MCF 10A (cell line): Measurements from ENCODE around the gene NNT. TPM values are rescaled to one million over a fixed set of nuclear protein-coding genes. Genes with fewer than 3 reads are reported as not detected.

Source experiments
- BruUV-seq: library from RNA; stranded (reverse); fragments of 400-500 nt; replicated peaks from 2 replicates; lab custom pipeline; 2021; lab: Mats Ljungman, UMichigan
- CTCF ChIA-PET: fragments of 300-600 bp; sonication (Branson Sonifier 250); formaldehyde crosslinking; extraction: SDS; loops from one replicate; lab custom pipeline; 2021; ENCODE audit warnings: antibody characterized with exemption, inconsistent platforms; lab: Yijun Ruan, JAX
- POLR2A ChIA-PET: fragments of 300-600, 350-650 bp; sonication (Branson Sonifier 250); formaldehyde crosslinking; extraction: SDS; loops from one replicate; lab custom pipeline; 2020; ENCODE audit warnings: antibody characterized with exemption, inconsistent platforms; lab: Yijun Ruan, JAX
- DNase-seq: peaks from one replicate; pipeline ENCODE4 v3.0.0-alpha.2; 2018; ENCODE audit not compliant: unreplicated experiment
- H3K27ac Mint-ChIP-seq: one replicate; pipeline ENCODE4 v1.8.0; 2022; ENCODE audit warnings: mild to moderate bottlenecking, low read depth, mixed read lengths; ENCODE audit not compliant: unreplicated experiment
- H3K27me3 Mint-ChIP-seq: one replicate; pipeline ENCODE4 v1.8.0; 2022; ENCODE audit warnings: mixed read lengths; ENCODE audit not compliant: insufficient read depth, unreplicated experiment
- H3K36me3 Mint-ChIP-seq: one replicate; pipeline ENCODE4 v1.8.0; 2022; ENCODE audit warnings: mild to moderate bottlenecking, moderate library complexity, mixed read lengths; ENCODE audit not compliant: insufficient read depth, unreplicated experiment
- H3K4me1 Mint-ChIP-seq: one replicate; pipeline ENCODE4 v1.8.0; 2022; ENCODE audit warnings: mixed read lengths; ENCODE audit not compliant: insufficient read depth, unreplicated experiment
- H3K4me3 Mint-ChIP-seq: one replicate; pipeline ENCODE4 v1.8.0; 2022; ENCODE audit warnings: mild to moderate bottlenecking, moderate library complexity, mixed read lengths; ENCODE audit not compliant: unreplicated experiment
- H3K9me3 Mint-ChIP-seq: one replicate; pipeline ENCODE4 v1.8.0; 2022; ENCODE audit warnings: mixed read lengths; ENCODE audit not compliant: unreplicated experiment
- CTCF ChIP-seq: fragments of 200-600 bp; IDR thresholded peaks from one replicate; pipeline ENCODE4 v1.8.0; 2022; ENCODE audit warnings: antibody characterized with exemption, mild to moderate bottlenecking; ENCODE audit not compliant: unreplicated experiment
- intact Hi-C: fragments of 100-400 bp; cut with micrococcal nuclease; formaldehyde crosslinking; loops from 2 replicates; pipeline ENCODE4 v1.14.1; 2022
- total RNA-seq: library from RNA; stranded (reverse); gene quantifications from 2 replicates; pipeline ENCODE4 v1.2.3, GENCODE V29; 2022

Gene NNT
- total RNA-seq, 1 experiment from 2014 or later, result 52.3 TPM

- ChIA-PET POLR2A (interaction anchor here (0.7 to 3.6 kb wide), 12 partner anchors 10 to 118 kb away, joined by 3 to 67 read pairs (median 7); partner anchors contain the start of genes PAIP1 and TMEM267), CTCF (interaction anchor here (1.1 to 3.4 kb wide), 4 partner anchors 15 to 46 kb away, joined by 3 to 16 read pairs (median 4); no protein-coding TSS in a partner anchor)
- Mint-ChIP-seq H3K27me3 (no peaks in the 10 kb centered on the region), H3K36me3 (peaks cover 8% of the 10 kb centered on the region), H3K4me3 (peak overlapping the region; percentile 83), H3K4me1 (peaks cover 11% of the 10 kb centered on the region), H3K9me3 (no peaks in the 10 kb centered on the region), H3K27ac (peak overlapping the region; percentile 99)
- no peak for TF ChIP-seq CTCF
- intact Hi-C loops, result loop anchor here (2.0 kb wide), 2 partner anchors 45 to 201 kb away; partner anchors contain the start of gene PAIP1
- DNase-seq, result peak; percentile 39
- no TSS peak for BruUV-seq
Observed at GRCh38 chr5:43601454-43602260, 1.3 kb upstream of the NNT start.

GRCh38 chr5:43603344-43604217 lies 601 bp downstream of the NNT start:
- no peaks in the 10 kb centered on the region for H3K27me3 Mint-ChIP-seq
- peak overlapping the region; percentile 99 for H3K27ac Mint-ChIP-seq
- no TSS peak for BruUV-seq
- peaks cover 11% of the 10 kb centered on the region for H3K4me1 Mint-ChIP-seq
- intact Hi-C loops, result loop anchor here (2.0 kb wide), 2 partner anchors 47 to 203 kb away; partner anchors contain the start of gene PAIP1
- H3K9me3 Mint-ChIP-seq, result no peaks in the 10 kb centered on the region
- peaks cover 22% of the 10 kb centered on the region for H3K36me3 Mint-ChIP-seq
- CTCF ChIA-PET, result interaction anchor here (1.1 to 3.4 kb wide), 4 partner anchors 13 to 48 kb away, joined by 3 to 16 read pairs (median 6); no protein-coding TSS in a partner anchor
- POLR2A ChIA-PET, result interaction anchor here (0.7 to 3.6 kb wide), 14 partner anchors 9 to 750 kb away, joined by 3 to 67 read pairs (median 6); partner anchors contain the start of genes C5orf34, PAIP1 and TMEM267
- TF ChIP-seq CTCF, result no peak
- peak overlapping the region; percentile 83 for H3K4me3 Mint-ChIP-seq
- DNase-seq, result peak; percentile 46

- no peak for TF ChIP-seq CTCF
- POLR2A ChIA-PET, result interaction anchor here (0.5 to 3.6 kb wide), 4 partner anchors 12 to 319 kb away, joined by 3 to 67 read pairs (median 10); partner anchors contain the start of gene PAIP1
- Mint-ChIP-seq H3K4me1 (peaks cover 14% of the 10 kb centered on the region), H3K36me3 (peaks cover 33% of the 10 kb centered on the region), H3K4me3 (peak overlapping the region; percentile 83), H3K27ac (peak overlapping the region; percentile 99), H3K27me3 (no peaks in the 10 kb centered on the region), H3K9me3 (no peaks in the 10 kb centered on the region)
- CTCF ChIA-PET, result interaction anchor here (2.5 to 3.4 kb wide), 2 partner anchors 27 to 49 kb away, joined by 7 to 16 read pairs; no protein-coding TSS in a partner anchor
- no peak for DNase-seq
- intact Hi-C loops, result no loop called here
- no TSS peak for BruUV-seq
Observed at GRCh38 chr5:43604699-43605098, 1.7 kb downstream of the NNT start.
